IMR-90 (cell line): ENCODE results near the gene SNX2. TPM values are rescaled to one million over a fixed set of nuclear protein-coding genes. Genes with fewer than 3 reads are reported as not detected.
A peak's percentile ranks its signal among the peaks of the same experiment; 100 is the strongest.

ENCODE experiments used
- ATAC-seq: fragments of 200-7000 bp; cut with Tn5 transposase; 2 replicates; pipeline ENCODE4 v1.9.1; 2020; ENCODE audit warnings: low read depth, mild to moderate bottlenecking, moderate library complexity
- BruUV-seq: library from RNA; stranded (reverse); fragments of 400-500 nt; replicated peaks from 2 replicates; lab custom pipeline; 2021; lab: Mats Ljungman, UMichigan
- CTCF ChIA-PET: fragments of 300-600 bp; formaldehyde crosslinking; extraction: SDS; loops from one replicate; lab custom pipeline; 2021; ENCODE audit warnings: antibody characterized with exemption; lab: Yijun Ruan, JAX
- POLR2A ChIA-PET: fragments of 300-600 bp; sonication (Branson Sonifier 250); formaldehyde crosslinking; loops from one replicate; lab custom pipeline; 2022; ENCODE audit warnings: antibody characterized with exemption; ENCODE audit not compliant: unreplicated experiment; lab: Charles Lee
- DNase-seq: peaks from one replicate; pipeline ENCODE4 v3.0.0; 2013
- H2AFZ ChIP-seq: replicated peaks from 2 replicates; pipeline ENCODE3; 2013; ENCODE audit warnings: low read length, mild to moderate bottlenecking; ENCODE audit not compliant: poor library complexity
- H2AK5ac ChIP-seq: 2 replicates; pipeline ENCODE4 v1.6.1; 2013; ENCODE audit warnings: low read depth, low read length, inconsistent platforms
- H2AK9ac ChIP-seq: replicated peaks from 2 replicates; pipeline ENCODE3; 2013; ENCODE audit warnings: mild to moderate bottlenecking, low read depth, low read length, moderate library complexity; ENCODE audit not compliant: poor library complexity
- H2BK120ac ChIP-seq: 2 replicates; pipeline ENCODE4 v1.6.1; 2013; ENCODE audit warnings: low read depth, low read length, inconsistent platforms
- H2BK15ac ChIP-seq: 3 replicates; pipeline ENCODE4 v1.6.1; 2013; ENCODE audit warnings: low read depth, low read length, inconsistent platforms
- H2BK20ac ChIP-seq: 2 replicates; pipeline ENCODE4 v1.6.1; 2013; ENCODE audit warnings: low read depth, mild to moderate bottlenecking, inconsistent platforms, low read length, moderate library complexity
- H2BK5ac ChIP-seq: 2 replicates; pipeline ENCODE4 v1.6.1; 2013; ENCODE audit warnings: mild to moderate bottlenecking, low read depth, low read length, inconsistent platforms; ENCODE audit not compliant: poor library complexity, severe bottlenecking
- H3K14ac ChIP-seq: replicated peaks from 2 replicates; pipeline ENCODE4 v1.6.1; 2013; ENCODE audit warnings: low read depth, low read length, inconsistent platforms
- H3K18ac ChIP-seq: 2 replicates; pipeline ENCODE4 v1.6.1; 2013; ENCODE audit warnings: low read depth, low read length, control low read depth
- H3K23ac ChIP-seq: 2 replicates; pipeline ENCODE4 v1.6.1; 2013; ENCODE audit warnings: low read depth, low read length, inconsistent platforms
- H3K27ac ChIP-seq: 2 replicates; pipeline ENCODE4 v1.5.1; 2013; ENCODE audit warnings: mild to moderate bottlenecking, control low read depth, low read length; ENCODE audit not compliant: insufficient read depth
- H3K27me3 ChIP-seq: 2 replicates; pipeline ENCODE4 v1.6.1; 2013; ENCODE audit warnings: low read length; ENCODE audit not compliant: control insufficient read depth, insufficient read depth
- H3K36me3 ChIP-seq: 2 replicates; pipeline ENCODE4 v1.6.1; 2013; ENCODE audit warnings: low read length, mixed read lengths; ENCODE audit not compliant: control insufficient read depth, insufficient read depth
- H3K4ac ChIP-seq: 2 replicates; pipeline ENCODE4 v1.6.1; 2013; ENCODE audit warnings: low read depth, low read length, inconsistent platforms
- H3K4me1 ChIP-seq: 2 replicates; pipeline ENCODE4 v1.6.1; 2013; ENCODE audit warnings: low read length, mixed read lengths; ENCODE audit not compliant: control insufficient read depth, insufficient read depth
- H3K4me2 ChIP-seq: 2 replicates; pipeline ENCODE4 v1.6.1; 2013; ENCODE audit warnings: low read depth, mild to moderate bottlenecking, control low read depth, low read length, moderate library complexity
- H3K4me3 ChIP-seq: 2 replicates; pipeline ENCODE4 v1.5.1; 2013; ENCODE audit warnings: low read depth, mild to moderate bottlenecking, control low read depth, low read length, moderate library complexity; ENCODE audit not compliant: insufficient read depth
- H3K56ac ChIP-seq: 2 replicates; pipeline ENCODE4 v1.6.1; 2013; ENCODE audit warnings: low read length, inconsistent platforms; ENCODE audit not compliant: insufficient read depth; ENCODE audit errors: extremely low read depth
- H3K79me1 ChIP-seq, 2 experiments: 2 replicates each; pipeline ENCODE4 v1.6.1; 2013; ENCODE audit warnings: low read length in 2 of 2, inconsistent platforms in 1 of 2, low read depth in 1 of 2
- H3K9ac ChIP-seq: 2 replicates; pipeline ENCODE4 v1.6.1; 2013; ENCODE audit warnings: low read depth, low read length, control low read depth
- H3K9me1 ChIP-seq: 2 replicates; pipeline ENCODE4 v1.6.1; 2013; ENCODE audit warnings: low read length, inconsistent platforms; ENCODE audit not compliant: insufficient read depth
- H3K9me3 ChIP-seq: 2 replicates; pipeline ENCODE4 v1.6.1; 2013; ENCODE audit warnings: low read length; ENCODE audit not compliant: control insufficient read depth, insufficient read depth
- H4K20me1 ChIP-seq: 2 replicates; pipeline ENCODE4 v1.6.1; 2013; ENCODE audit warnings: low read length, inconsistent platforms; ENCODE audit not compliant: insufficient read depth
- H4K5ac ChIP-seq: 2 replicates; pipeline ENCODE4 v1.6.1; 2013; ENCODE audit warnings: mild to moderate bottlenecking, low read depth, low read length, control low read depth
- H4K8ac ChIP-seq, 2 experiments: 2 replicates each; pipeline ENCODE4 v1.6.1; 2013; ENCODE audit warnings: low read depth in 2 of 2, low read length in 2 of 2, control low read depth in 1 of 2, inconsistent platforms in 1 of 2
- H4K91ac ChIP-seq: 2 replicates; pipeline ENCODE4 v1.6.1; 2013; ENCODE audit warnings: low read depth, low read length, inconsistent platforms; ENCODE audit not compliant: insufficient read depth
- CEBPB ChIP-seq: IDR thresholded peaks from 2 replicates; pipeline ENCODE4 v1.6.1; 2012; ENCODE audit warnings: low read depth, low read length, improper control_type of control experiment
- FOS ChIP-seq: fragments of 150-350 bp; IDR thresholded peaks from 2 replicates; pipeline ENCODE4 v1.6.1; 2016; ENCODE audit warnings: low read depth, low read length
- MXI1 ChIP-seq: IDR thresholded peaks from 2 replicates; pipeline ENCODE4 v1.6.1; 2012; ENCODE audit warnings: low read depth, mild to moderate bottlenecking, low read length, moderate library complexity, borderline replicate concordance
- POLR2A ChIP-seq: IDR thresholded peaks from 2 replicates; pipeline ENCODE4 v1.6.1; 2012; ENCODE audit warnings: mild to moderate bottlenecking, low read depth, low read length
- RAD21 ChIP-seq: IDR thresholded peaks from 2 replicates; pipeline ENCODE4 v1.6.1; 2012; ENCODE audit warnings: low read length, improper control_type of control experiment
- WGBS, 2 experiments: methylation state at CpG; one replicate each; pipeline versions ENCODE4 v1.1.5 to v1.1.7; 2013; ENCODE audit warnings: missing lambda C conversion rate in 2 of 2; ENCODE audit not compliant: insufficient read length in 1 of 2; ENCODE audit errors: extremely low coverage in 2 of 2; 5-methylcytosine and 5-hydroxymethylcytosine counted together
- dilution Hi-C: fragments of 300-500 bp; cut with HindIII; formaldehyde crosslinking; loops from one replicate; pipeline ENCODE4 v1.14.3; 2018; ENCODE audit warnings: low sequenced_read_pairs; ENCODE audit not compliant: unreplicated experiment
- in situ Hi-C: fragments of 300-500 bp; cut with MboI; formaldehyde crosslinking; loops from 3 replicates; pipeline ENCODE4 v1.14.3; 2019; ENCODE audit warnings: low sequenced_read_pairs, inconsistent platforms, mixed read lengths
- intact Hi-C: fragments of 100-400 bp; cut with micrococcal nuclease; formaldehyde crosslinking; loops from 2 replicates; pipeline ENCODE4 v1.10.0; 2022
- polyA plus RNA-seq, 3 experiments: library from polyadenylated mRNA; depleted of rRNA; stranded (reverse); fragments of >200 nt; gene quantifications; 2 replicates each; pipeline ENCODE4 v1.2.3, GENCODE V29; 2012; ENCODE audit warnings: low replicate concordance in 1 of 3
- total RNA-seq: library from RNA; depleted of rRNA; stranded (reverse); fragments of >200 nt; gene quantifications from 2 replicates; pipeline ENCODE4 v1.2.3, GENCODE V29; 2012

Gene SNX2
- total and polyA plus RNA-seq, 2 of the 4 experiments (the other 2 are of a cell fraction): 26.3 to 52.9 TPM

GRCh38 chr5:122755783-122756182, 19.1 kb upstream of the SNX2 start:
- ChIA-PET POLR2A (no interaction called here), CTCF (no interaction called here)
- Histone ChIP-seq H3K4me2 (no peak overlapping the region), H3K4me1 (peaks cover 2% of the 10 kb centered on the region; the same call in 1 of the 2 replicates), H3K36me3 (no peaks in the 10 kb centered on the region), H4K5ac (no peak overlapping the region), H3K9ac (no peak overlapping the region), H3K79me1 (no peaks in the 10 kb centered on the region), H3K23ac (no peak overlapping the region), H2AFZ (no peak overlapping the region), H4K20me1 (no peaks in the 10 kb centered on the region), H4K8ac (no peak overlapping the region), H3K27me3 (no peaks in the 10 kb centered on the region), H3K14ac (no peak overlapping the region), H2AK9ac (no peak overlapping the region), H3K9me3 (no peaks in the 10 kb centered on the region), H3K27ac (no peak overlapping the region), H3K9me1 (no peaks in the 10 kb centered on the region), H3K4me3 (no peak overlapping the region), H4K91ac (no peak overlapping the region), H3K4ac (no peak overlapping the region), H2AK5ac (no peak overlapping the region), H3K56ac (no peak overlapping the region), H3K18ac (no peak overlapping the region), H2BK20ac (no peak overlapping the region), H2BK15ac (peak overlapping the region; percentile 15; the same call in 1 of the 3 replicates), H2BK120ac (peak overlapping the region; percentile 20; the same call in 1 of the 2 replicates), H2BK5ac (no peak overlapping the region)
- TF ChIP-seq MXI1: no peak
- TF ChIP-seq POLR2A: no peak
- no peak for TF ChIP-seq RAD21
- TF ChIP-seq FOS: no peak
- TF ChIP-seq CEBPB: no peak
- intact Hi-C loops (no loop called here), dilution Hi-C loops (no loop called here), in situ Hi-C loops (no loop called here)
- peak; percentile 36 for DNase-seq
- no TSS peak for BruUV-seq
- WGBS, 2 experiments: 100% methylated on average over 2 of the region's 2 CpGs; no CpG with 5 or more reads in 1 of the 2 experiments
- peak; percentile 40; the same call in 1 of the 2 replicates for ATAC-seq
